GM18867 (cell line): ENCODE measurements around the gene C16orf92.
A peak's percentile ranks its signal among the peaks of the same experiment; 100 is the strongest.

Experiments
- ATAC-seq: cut with Tn5 transposase; IDR thresholded peaks from one replicate; pipeline ENCODE4 v1.9.1; 2021; ENCODE audit warnings: mild to moderate bottlenecking, moderate library complexity; ENCODE audit not compliant: unreplicated experiment

C16orf92 gene

GRCh38 chr16:29988346-29989075, 34.5 kb upstream of the C16orf92 start:
- no peak for ATAC-seq

- ATAC-seq: no peak
Observed at GRCh38 chr16:29989111-29989858, 33.7 kb upstream of the C16orf92 start.

- ATAC-seq: no peak
Observed at GRCh38 chr16:29990034-29990433, 33.0 kb upstream of the C16orf92 start.

GRCh38 chr16:29990883-29991570, 32.0 kb upstream of the C16orf92 start:
- ATAC-seq: no peak

GRCh38 chr16:29991571-29991904, 31.5 kb upstream of the C16orf92 start:
- ATAC-seq: no peak

GRCh38 chr16:29992344-29992967, 30.5 kb upstream of the C16orf92 start:
- no peak for ATAC-seq

DNA sequence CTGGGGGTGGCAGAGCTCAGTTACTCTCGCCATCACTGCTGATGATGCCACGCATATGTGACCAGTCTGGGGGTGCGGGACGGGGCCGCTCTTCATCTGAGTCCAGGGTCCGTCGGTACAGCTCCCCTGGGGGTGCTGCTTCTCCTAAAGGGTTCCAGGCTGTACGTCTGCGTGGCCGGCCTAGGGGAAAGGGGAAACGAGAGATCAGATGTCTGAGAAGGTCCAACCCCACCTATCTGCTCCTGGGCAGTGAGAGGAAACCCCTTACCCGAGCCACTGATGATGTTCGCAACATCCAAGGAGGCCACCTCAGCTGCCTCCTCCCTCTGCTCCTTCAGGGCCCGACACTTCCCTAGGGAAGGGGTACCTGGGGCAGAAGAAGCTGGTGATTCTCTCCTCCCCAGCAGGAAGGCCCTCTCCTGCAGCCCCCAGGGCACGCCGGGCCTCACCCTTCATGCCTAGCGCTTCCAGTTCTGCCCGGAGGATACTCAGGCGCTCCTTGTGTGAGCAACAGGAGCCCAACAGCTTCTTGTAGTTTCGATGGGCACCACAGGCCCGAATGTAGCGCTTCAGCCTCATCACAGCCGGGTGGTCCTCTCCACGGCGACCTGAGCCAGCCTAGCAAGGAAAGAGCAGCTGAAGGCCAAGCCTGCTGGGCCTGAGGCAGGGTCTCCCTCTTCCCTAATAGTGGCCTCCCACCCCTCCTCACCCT, 29.7 kb upstream of the C16orf92 start:
- ATAC-seq: no peak

- ATAC-seq: no peak
Observed at GRCh38 chr16:29993903-29994599, 28.9 kb upstream of the C16orf92 start.

- peak; percentile 37 for ATAC-seq
Observed at GRCh38 chr16:29994600-29995323, 28.2 kb upstream of the C16orf92 start.

DNA sequence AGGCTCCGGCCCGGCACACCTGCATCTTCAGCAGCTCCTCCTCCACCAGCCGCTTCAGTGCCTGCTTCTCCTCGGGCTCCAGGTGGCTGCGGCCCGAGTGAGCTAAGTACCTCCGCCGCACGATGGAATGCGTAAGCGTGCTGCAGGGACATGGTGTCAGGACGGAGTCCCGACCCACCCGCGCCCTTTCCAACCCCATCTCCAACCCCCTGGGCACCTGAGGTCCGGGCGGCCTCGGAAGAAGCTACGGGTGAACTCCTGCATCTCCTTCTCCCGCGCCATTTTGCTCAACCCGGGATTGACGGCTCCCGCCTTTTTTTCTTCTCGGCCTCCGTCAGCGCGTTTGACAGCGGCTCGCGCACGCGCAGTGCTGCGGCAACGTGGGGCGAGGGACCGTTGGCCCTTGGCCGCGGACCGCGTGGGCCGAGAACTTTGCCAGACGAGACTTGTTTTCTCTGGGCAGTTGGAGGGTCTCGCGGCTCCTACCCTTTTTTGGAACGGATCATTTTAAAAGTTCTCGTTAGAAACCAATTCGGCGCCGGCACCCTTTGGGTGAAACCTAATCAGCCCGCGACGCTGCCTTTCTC, 27.6 kb upstream of the C16orf92 start, which contains the start of gene HIRIP3:
Gene HIRIP3 (minus strand): TSS at position 294 of the 587 bp plus-strand sequence. CDS start 12 bp downstream, at position 282.
- peak; percentile 52 for ATAC-seq

- peak; percentile 92 for ATAC-seq
Observed at GRCh38 chr16:29995911-29996765, 26.9 kb upstream of the C16orf92 start, which contains the start of gene INO80E. TSS of gene INO80E (plus strand) at chr16:29996241. CDS start at chr16:29996311, 70 bp downstream.

GRCh38 chr16:29996766-29997250, 26.2 kb upstream of the C16orf92 start:
- no peak for ATAC-seq

- no peak for ATAC-seq
Observed at GRCh38 chr16:29999605-30000004, 23.4 kb upstream of the C16orf92 start.

GRCh38 chr16:30000735-30001631, 22.0 kb upstream of the C16orf92 start:
- no peak for ATAC-seq

DNA sequence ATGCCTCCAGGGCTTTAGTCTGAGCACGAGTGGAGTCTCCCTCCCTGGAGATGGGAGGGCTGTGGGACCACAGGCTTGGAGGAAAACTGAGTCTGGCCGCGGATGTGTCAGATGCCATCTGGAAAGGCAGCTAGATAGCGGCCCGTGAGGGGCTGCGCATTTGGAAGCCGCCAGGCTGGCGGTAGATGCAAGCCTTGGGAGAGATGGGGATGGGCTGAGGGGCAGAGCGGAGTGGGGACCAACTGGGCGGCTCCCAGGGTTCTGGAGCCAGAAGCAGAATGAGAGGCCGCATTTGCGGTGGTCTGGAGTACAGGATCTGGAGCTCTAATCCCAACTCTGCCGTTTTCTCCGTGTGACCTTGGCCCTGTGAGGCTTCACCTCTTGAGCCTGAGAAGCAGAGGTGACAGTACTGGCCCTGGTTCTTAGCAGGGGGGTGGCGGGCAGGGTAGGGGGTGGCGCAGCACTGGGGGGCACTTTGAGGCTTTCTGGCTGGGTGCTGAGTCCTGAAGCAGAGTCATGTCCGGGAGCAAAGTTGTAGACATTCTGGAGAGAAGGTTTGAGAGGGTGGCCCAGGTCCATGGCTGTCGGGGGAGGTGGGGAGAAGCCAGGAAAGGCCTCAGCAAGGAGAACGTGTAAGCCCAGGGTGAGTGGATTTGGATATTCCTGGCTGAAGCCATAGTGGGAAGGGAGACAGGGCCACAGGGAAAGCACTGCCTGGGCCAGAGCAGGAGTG, 20.2 kb upstream of the C16orf92 start:
- no peak for ATAC-seq
